WTC11 (cell line): ENCODE measurements around the gene ESM1.

Experiments
- CREB1 ChIP-seq: sonication (generic); formaldehyde crosslinking; IDR thresholded peaks from 2 replicates; pipeline ENCODE4 v1.8.0; 2023; ENCODE audit warnings: mild to moderate bottlenecking, missing genetic modification reagents
- CTCF ChIP-seq: fragments of 200-600 bp; IDR thresholded peaks from 2 replicates; pipeline ENCODE4 v1.8.0; 2022; ENCODE audit warnings: antibody characterized with exemption
- FOXJ3 ChIP-seq: sonication (generic); formaldehyde crosslinking; IDR thresholded peaks from 2 replicates; pipeline ENCODE4 v1.9.0; 2021; ENCODE audit warnings: missing genetic modification reagents, mild to moderate bottlenecking, borderline replicate concordance
- HMGXB4 ChIP-seq: sonication (generic); formaldehyde crosslinking; IDR thresholded peaks from 2 replicates; pipeline ENCODE4 v1.8.1; 2023; ENCODE audit warnings: mild to moderate bottlenecking, moderate library complexity, missing genetic modification reagents
- ZNF416 ChIP-seq: fragments of 250-450 bp; sonication (Bioruptor Pico); IDR thresholded peaks from 2 replicates; pipeline ENCODE4 v1.9.0; 2021; ENCODE audit warnings: mild to moderate bottlenecking, inconsistent platforms

- no peak for TF ChIP-seq CREB1
- TF ChIP-seq ZNF416 (CRISPR knock-in tag): no peak
- TF ChIP-seq HMGXB4 (CRISPR knock-in tag): no peak
- TF ChIP-seq CTCF: no peak
- no peak for TF ChIP-seq FOXJ3 (CRISPR knock-in tag)
Observed at GRCh38 chr5:54997081-54997480, 11.7 kb upstream of the ESM1 start.
